Panc1 (cell line): Measurements from ENCODE around the gene SSBP3. TPM values are rescaled to one million over a fixed set of nuclear protein-coding genes. Genes with fewer than 3 reads are reported as not detected.

Experiments used
- ATAC-seq: fragments of 200-7000 bp; cut with Tn5 transposase; 2 replicates; pipeline ENCODE4 v1.9.1; 2020; ENCODE audit warnings: mild to moderate bottlenecking, moderate library complexity
- BruUV-seq: library from RNA; stranded (reverse); fragments of 400-500 nt; replicated peaks from 2 replicates; lab custom pipeline; 2021; lab: Mats Ljungman, UMichigan
- CTCF ChIA-PET: fragments of 300-600 bp; sonication (Branson Sonifier 250); formaldehyde crosslinking; loops from one replicate; lab custom pipeline; 2022; ENCODE audit warnings: antibody characterized with exemption; lab: Charles Lee
- POLR2A ChIA-PET: fragments of 300-600 bp; sonication (Branson Sonifier 250); formaldehyde crosslinking; loops from one replicate; lab custom pipeline; 2022; ENCODE audit warnings: antibody characterized with exemption; lab: Charles Lee
- DNase-seq: peaks from one replicate; pipeline ENCODE4 v3.0.0-alpha.2; 2010; ENCODE audit warnings: low read depth, low spot score
- H3K27ac ChIP-seq: 2 replicates; pipeline ENCODE4 v1.5.1; 2011; ENCODE audit warnings: mild to moderate bottlenecking, low read length, inconsistent platforms
- H3K27me3 ChIP-seq: fragments of 200-500 bp; sonication (Bioruptor generic); 2 replicates; pipeline ENCODE4 v1.6.0; 2014; ENCODE audit warnings: low read length, inconsistent platforms; ENCODE audit not compliant: control insufficient read depth, insufficient read depth
- H3K36me3 ChIP-seq: fragments of 200-500 bp; sonication (Bioruptor generic); 2 replicates; pipeline ENCODE4 v1.5.1; 2014; ENCODE audit warnings: inconsistent platforms, mild to moderate bottlenecking, low read length, moderate library complexity; ENCODE audit not compliant: control insufficient read depth, insufficient read depth
- H3K4me1 ChIP-seq: 2 replicates; pipeline ENCODE4 v1.5.1; 2011; ENCODE audit warnings: inconsistent platforms, mild to moderate bottlenecking, low read length, moderate library complexity; ENCODE audit not compliant: control insufficient read depth, insufficient read depth
- H3K4me3 ChIP-seq, 2 experiments: 2 replicates each; pipeline ENCODE4 v1.5.1; 2011 to 2012; ENCODE audit warnings: low read depth in 2 of 2, low read length in 2 of 2, mild to moderate bottlenecking in 2 of 2, inconsistent platforms in 1 of 2, moderate library complexity in 1 of 2
- H3K9me3 ChIP-seq: fragments of 200-500 bp; sonication (Bioruptor generic); 2 replicates; pipeline ENCODE4 v1.5.1; 2014; ENCODE audit warnings: low read depth, mild to moderate bottlenecking, inconsistent platforms, low read length, moderate library complexity; ENCODE audit not compliant: control insufficient read depth, insufficient read depth
- POLR2AphosphoS5 ChIP-seq: IDR thresholded peaks from 2 replicates; pipeline ENCODE4 v1.6.1; 2012; ENCODE audit warnings: mild to moderate bottlenecking, low read depth, low read length, moderate library complexity
- SIN3A ChIP-seq: IDR thresholded peaks from 2 replicates; pipeline ENCODE4 v1.6.1; 2012; ENCODE audit warnings: low read depth, mild to moderate bottlenecking, low read length, moderate library complexity, borderline replicate concordance; ENCODE audit not compliant: insufficient read depth
- TCF7L2 ChIP-seq: IDR thresholded peaks from 2 replicates; pipeline ENCODE4 v1.6.1; 2011; ENCODE audit warnings: mild to moderate bottlenecking, low read depth, low read length, inconsistent platforms
- in situ Hi-C: cut with HindIII; loops from 2 replicates; pipeline ENCODE4 v1.10.0; 2016; ENCODE audit warnings: low sequenced_read_pairs, low pct_unique_long_range_greater_than_20kb
- intact Hi-C: fragments of 100-400 bp; cut with micrococcal nuclease; formaldehyde crosslinking; loops from one replicate; pipeline ENCODE4 v1.10.0; 2022; ENCODE audit not compliant: unreplicated experiment
- total RNA-seq: library from RNA; stranded (reverse); gene quantifications from one replicate; pipeline ENCODE4 v1.2.1, GENCODE V29; 2021; ENCODE audit not compliant: unreplicated experiment
- TF ChIP-seq, protein P1 (sequence below): fragments of 450-650 bp; IDR thresholded peaks from 2 replicates; pipeline ENCODE4 v1.5.1; 2017; ENCODE audit warnings: mild to moderate bottlenecking
- TF ChIP-seq, protein P2 (sequence below), 2 experiments: IDR thresholded peaks; 2 replicates each; pipeline ENCODE4 v1.6.1; 2011 to 2012; ENCODE audit warnings: low read depth in 2 of 2, control low read depth in 1 of 2, low read length in 1 of 2, mild to moderate bottlenecking in 1 of 2, moderate library complexity in 1 of 2; ENCODE audit not compliant: insufficient read depth in 1 of 2

Gene SSBP3
- total RNA-seq, 1 experiment from 2014 or later, result 22.5 TPM

DNA sequence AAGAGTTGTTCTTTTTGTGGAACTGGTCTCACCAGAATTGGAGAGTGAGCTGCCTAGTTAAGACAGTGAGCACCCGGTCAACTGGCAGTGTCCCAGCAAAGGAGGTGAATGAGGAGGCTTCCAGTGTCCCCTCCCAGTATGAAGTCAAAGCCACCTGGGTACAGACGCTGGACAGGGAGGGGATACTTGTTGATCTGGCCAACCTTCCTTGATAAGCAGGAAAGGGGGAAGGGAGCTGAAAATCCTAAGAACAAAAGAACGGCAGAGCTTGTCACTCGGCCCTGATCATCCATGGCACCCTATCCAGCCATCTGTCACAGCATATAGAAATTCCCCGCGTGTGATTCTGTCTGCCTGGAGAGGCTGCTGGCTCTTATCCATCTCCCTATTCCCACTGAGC, 91.5 kb downstream of the SSBP3 start:
- intact Hi-C loops, result loop anchor here (5.0 kb wide), 1 partner anchor 173 kb away; no protein-coding TSS in a partner anchor
- H3K27ac ChIP-seq, result no peak overlapping the region
- no peak for DNase-seq
- no peaks in the 10 kb centered on the region for H3K36me3 ChIP-seq
- H3K9me3 ChIP-seq, result no peaks in the 10 kb centered on the region
- POLR2A ChIA-PET, result no interaction called here
- ATAC-seq, result no peak
- no peaks in the 10 kb centered on the region for H3K27me3 ChIP-seq
- BruUV-seq, result no TSS peak
- CTCF ChIA-PET, result no interaction called here
- in situ Hi-C loops, result no loop called here
- no peak for TF ChIP-seq TCF7L2
- TF ChIP-seq POLR2AphosphoS5, result no peak
- TF ChIP-seq, protein P1, sequence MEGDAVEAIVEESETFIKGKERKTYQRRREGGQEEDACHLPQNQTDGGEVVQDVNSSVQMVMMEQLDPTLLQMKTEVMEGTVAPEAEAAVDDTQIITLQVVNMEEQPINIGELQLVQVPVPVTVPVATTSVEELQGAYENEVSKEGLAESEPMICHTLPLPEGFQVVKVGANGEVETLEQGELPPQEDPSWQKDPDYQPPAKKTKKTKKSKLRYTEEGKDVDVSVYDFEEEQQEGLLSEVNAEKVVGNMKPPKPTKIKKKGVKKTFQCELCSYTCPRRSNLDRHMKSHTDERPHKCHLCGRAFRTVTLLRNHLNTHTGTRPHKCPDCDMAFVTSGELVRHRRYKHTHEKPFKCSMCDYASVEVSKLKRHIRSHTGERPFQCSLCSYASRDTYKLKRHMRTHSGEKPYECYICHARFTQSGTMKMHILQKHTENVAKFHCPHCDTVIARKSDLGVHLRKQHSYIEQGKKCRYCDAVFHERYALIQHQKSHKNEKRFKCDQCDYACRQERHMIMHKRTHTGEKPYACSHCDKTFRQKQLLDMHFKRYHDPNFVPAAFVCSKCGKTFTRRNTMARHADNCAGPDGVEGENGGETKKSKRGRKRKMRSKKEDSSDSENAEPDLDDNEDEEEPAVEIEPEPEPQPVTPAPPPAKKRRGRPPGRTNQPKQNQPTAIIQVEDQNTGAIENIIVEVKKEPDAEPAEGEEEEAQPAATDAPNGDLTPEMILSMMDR, result no peak
- TF ChIP-seq, protein P2, sequence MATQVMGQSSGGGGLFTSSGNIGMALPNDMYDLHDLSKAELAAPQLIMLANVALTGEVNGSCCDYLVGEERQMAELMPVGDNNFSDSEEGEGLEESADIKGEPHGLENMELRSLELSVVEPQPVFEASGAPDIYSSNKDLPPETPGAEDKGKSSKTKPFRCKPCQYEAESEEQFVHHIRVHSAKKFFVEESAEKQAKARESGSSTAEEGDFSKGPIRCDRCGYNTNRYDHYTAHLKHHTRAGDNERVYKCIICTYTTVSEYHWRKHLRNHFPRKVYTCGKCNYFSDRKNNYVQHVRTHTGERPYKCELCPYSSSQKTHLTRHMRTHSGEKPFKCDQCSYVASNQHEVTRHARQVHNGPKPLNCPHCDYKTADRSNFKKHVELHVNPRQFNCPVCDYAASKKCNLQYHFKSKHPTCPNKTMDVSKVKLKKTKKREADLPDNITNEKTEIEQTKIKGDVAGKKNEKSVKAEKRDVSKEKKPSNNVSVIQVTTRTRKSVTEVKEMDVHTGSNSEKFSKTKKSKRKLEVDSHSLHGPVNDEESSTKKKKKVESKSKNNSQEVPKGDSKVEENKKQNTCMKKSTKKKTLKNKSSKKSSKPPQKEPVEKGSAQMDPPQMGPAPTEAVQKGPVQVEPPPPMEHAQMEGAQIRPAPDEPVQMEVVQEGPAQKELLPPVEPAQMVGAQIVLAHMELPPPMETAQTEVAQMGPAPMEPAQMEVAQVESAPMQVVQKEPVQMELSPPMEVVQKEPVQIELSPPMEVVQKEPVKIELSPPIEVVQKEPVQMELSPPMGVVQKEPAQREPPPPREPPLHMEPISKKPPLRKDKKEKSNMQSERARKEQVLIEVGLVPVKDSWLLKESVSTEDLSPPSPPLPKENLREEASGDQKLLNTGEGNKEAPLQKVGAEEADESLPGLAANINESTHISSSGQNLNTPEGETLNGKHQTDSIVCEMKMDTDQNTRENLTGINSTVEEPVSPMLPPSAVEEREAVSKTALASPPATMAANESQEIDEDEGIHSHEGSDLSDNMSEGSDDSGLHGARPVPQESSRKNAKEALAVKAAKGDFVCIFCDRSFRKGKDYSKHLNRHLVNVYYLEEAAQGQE (IDR thresholded peaks at IDR 0.05; ENCODE audit: insufficient read depth in 1 of 2, low read depth in 2 of 2, low read length in 1 of 2), result no peak
- TF ChIP-seq SIN3A, result no peak
- no peak overlapping the region for H3K4me3 ChIP-seq
- H3K4me1 ChIP-seq, result no peaks in the 10 kb centered on the region; the same call in 1 of the 2 replicates

DNA sequence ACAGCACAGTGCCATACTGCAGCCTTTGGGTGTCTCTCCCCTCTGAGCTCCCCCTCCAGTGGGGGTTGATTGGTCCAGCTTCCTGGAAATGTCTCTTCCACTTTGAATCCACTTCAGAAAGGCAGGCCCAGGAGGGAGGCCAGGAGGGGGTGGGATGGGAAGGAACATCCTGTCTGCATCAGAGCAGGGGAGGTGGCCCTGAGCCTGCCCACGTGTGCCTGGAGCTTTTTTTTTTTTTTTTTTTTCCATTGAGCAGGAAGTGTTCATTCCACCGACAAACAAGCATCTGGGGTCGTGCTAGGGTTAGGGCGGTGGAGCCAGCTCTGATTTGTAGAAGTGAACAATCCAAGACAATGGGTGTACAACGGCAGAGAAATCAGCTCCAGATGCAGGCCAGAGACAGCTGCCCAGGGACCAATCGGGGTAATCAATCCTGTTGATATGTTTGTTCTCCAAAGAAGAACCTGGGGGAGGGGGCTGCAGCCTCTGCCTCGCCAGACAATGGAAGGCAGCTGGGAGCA, 93.3 kb downstream of the SSBP3 start:
- intact Hi-C loops (loop anchor here (5.0 kb wide), 1 partner anchor 174 kb away; no protein-coding TSS in a partner anchor), in situ Hi-C loops (no loop called here)
- CTCF ChIA-PET, result interaction anchor here (0.5 kb wide), 1 partner anchor 176 kb away, joined by 3 read pairs; no protein-coding TSS in a partner anchor
- no peaks in the 10 kb centered on the region for H3K36me3 ChIP-seq
- POLR2A ChIA-PET, result interaction anchor here (0.6 kb wide), 1 partner anchor 140 kb away, joined by 3 read pairs; no protein-coding TSS in a partner anchor
- H3K27ac ChIP-seq, result no peak overlapping the region
- H3K9me3 ChIP-seq, result no peaks in the 10 kb centered on the region
- H3K4me3 ChIP-seq, result no peak overlapping the region
- no peak for DNase-seq
- no peaks in the 10 kb centered on the region for H3K4me1 ChIP-seq
- TF ChIP-seq, protein P2 (IDR thresholded peaks at IDR 0.05; ENCODE audit: insufficient read depth in 1 of 2, low read depth in 2 of 2, low read length in 1 of 2), result no peak
- TF ChIP-seq SIN3A (no peak), TCF7L2 (no peak), POLR2AphosphoS5 (no peak)
- TF ChIP-seq, protein P1, result no peak
- BruUV-seq, result no TSS peak
- no peak for ATAC-seq
- H3K27me3 ChIP-seq, result no peaks in the 10 kb centered on the region
